Measurements from ENCODE around the gene MRRF.

MRRF gene, protein sequence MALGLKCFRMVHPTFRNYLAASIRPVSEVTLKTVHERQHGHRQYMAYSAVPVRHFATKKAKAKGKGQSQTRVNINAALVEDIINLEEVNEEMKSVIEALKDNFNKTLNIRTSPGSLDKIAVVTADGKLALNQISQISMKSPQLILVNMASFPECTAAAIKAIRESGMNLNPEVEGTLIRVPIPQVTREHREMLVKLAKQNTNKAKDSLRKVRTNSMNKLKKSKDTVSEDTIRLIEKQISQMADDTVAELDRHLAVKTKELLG

GRCh38 chr9:122264360-122265148 lies at the start of gene MRRF, which contains the start of gene RBM18:
MRRF (plus strand) TSS chr9:122264882; CDS start chr9:122270892, 6,010 bp downstream.
RBM18 (minus strand) TSS chr9:122264840; CDS start chr9:122261492, 3,348 bp downstream.
- DNase-seq = peak; percentile 89

DNA sequence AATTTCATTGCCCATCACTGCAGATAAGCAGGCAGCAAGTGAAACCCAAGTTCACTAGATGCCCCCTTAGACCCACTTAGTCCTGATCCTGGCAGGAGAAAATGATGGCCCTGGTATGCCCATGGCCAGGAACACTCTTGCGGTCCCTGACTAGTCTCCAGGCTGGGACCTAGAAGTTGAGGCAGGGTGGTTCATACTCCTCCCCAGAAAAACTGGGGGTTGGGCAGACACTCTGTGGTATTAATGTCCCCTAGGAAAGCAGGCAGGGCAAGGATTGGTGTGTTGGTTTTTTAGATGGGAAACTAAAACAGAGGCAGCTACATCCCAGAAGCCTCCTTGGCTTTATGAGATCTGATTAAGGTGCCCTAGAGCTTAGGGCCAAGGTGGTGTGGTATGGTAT lies 49.0 kb upstream of the MRRF start:
- DNase-seq = peak; percentile 21

DNA sequence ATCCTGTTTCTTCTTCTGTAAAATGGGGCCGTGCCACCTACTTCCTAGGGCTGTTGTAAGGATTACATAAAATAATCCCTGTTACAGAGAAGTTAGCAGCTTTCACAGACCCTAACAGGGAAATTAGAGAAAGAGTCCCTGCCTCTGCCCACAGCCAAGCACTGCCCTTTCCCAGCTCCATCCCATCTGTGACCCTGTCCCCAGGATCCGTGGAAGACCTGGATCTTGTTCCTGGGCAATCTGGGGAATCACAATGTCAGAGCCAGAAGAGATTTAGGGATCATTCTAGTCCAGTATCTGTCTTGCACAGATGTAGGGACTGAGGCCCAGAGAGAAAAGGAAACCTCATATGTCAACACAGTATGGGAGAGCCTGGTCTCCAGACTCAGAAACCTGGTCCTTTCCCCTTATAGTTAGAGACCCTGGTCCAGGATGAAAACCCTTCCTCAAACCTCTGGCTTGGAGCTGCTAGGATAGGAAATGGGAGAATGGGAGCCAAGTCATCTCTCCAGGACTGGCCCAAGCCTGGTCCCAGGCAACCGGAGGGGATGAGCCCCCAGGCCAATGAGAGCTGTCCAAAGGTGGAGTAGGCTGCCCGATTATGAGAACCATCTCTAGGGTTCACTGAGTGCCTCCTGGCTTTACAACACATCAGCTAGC lies 48.4 kb upstream of the MRRF start:
- no peak for DNase-seq

GRCh38 chr9:122216798-122217418 lies 47.8 kb upstream of the MRRF start:
- DNase-seq = no peak

GRCh38 chr9:122217640-122218039 lies 47.0 kb upstream of the MRRF start:
- peak; percentile 19 for DNase-seq

DNA sequence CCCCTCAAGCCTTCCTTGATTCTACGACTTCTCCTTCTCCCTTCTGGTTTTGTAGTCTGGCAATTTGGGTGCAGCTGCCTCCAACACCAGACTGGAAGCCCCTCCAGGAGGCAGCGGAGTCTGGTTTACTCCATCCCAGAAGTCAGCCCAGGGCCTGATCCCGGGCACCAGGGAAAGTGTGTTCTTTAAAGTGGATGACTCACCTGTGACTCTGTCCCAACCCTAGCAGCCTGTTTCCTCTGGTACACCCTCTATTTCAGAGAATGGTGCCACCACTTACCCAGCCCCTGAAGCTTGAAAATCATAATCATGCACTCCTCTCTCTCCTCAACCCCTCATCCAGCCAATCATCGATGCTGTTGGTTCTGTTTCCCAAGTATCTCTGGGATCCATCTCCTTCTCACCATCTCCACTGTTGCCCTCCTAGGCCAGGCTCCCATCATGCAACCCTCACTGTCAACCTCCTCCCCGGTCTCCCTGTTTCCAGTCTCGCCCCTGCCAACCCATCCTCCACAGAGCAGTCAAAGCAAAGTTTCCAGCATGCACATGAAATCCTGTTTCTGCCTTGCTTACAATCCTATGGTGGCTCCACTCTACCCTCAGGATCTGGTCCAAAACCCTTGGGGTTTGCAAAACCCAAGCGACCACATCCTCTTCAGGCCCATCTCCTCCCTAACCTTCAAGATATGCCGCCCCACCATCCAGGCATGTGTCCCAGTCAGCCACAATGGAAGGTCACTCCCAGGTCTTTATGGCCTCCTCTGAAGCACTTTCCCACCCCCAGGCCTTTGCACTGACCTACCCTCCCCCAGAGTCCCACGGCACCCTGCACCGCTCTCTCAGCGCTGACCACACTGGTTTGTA lies 46.4 kb upstream of the MRRF start:
- no peak for DNase-seq

DNA sequence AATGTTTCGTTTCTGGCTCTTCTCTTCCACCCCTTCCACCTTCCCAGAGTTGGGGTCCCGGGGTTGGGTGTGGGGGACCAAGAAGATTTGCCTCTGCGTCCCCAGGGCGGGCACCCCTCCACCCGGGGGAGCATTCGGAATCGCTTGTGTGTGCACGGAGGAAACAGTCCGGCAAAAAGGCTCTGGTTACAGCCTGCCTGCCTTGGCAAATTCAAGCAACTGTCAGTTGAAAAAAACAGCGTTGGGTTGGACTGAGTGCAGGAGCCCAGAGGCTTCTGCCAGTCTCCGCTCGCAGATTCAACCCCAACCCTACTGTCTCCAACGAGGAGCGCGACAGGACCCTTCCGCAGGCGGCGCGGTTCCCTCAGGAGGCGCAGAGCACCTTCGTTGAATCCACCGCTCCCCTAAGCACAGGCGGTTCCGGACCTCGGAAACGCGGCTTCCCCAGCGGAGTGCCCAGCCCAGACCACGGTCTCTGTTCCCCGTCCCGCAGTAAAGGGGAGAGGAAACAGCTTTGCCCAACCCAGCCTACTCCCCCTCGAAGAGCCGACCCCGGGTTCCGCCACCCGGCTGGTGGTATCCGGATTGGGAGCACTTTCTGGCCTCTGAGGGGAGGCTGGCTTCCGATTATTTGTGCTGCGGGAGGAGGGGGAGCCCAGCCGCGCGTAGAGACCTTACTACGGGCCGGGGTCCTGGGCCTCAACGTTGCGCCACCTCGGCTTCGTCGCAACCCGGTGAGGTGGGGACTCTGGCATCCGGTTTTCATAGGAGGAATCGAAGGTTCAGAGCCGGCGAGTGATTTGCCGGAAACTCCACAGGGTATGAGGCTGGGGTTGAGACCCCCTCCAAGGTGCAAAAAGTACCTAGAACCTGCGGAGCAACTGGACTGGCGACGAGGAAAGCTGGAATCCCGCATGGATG lies 45.5 kb upstream of the MRRF start:
- no peak for DNase-seq

- no peak for DNase-seq
Observed at GRCh38 chr9:122219856-122220672, 44.6 kb upstream of the MRRF start.

GRCh38 chr9:122220673-122221182 lies 44.0 kb upstream of the MRRF start:
- no peak for DNase-seq

GRCh38 chr9:122221183-122221811 lies 43.4 kb upstream of the MRRF start:
- peak; percentile 25 for DNase-seq

DNA sequence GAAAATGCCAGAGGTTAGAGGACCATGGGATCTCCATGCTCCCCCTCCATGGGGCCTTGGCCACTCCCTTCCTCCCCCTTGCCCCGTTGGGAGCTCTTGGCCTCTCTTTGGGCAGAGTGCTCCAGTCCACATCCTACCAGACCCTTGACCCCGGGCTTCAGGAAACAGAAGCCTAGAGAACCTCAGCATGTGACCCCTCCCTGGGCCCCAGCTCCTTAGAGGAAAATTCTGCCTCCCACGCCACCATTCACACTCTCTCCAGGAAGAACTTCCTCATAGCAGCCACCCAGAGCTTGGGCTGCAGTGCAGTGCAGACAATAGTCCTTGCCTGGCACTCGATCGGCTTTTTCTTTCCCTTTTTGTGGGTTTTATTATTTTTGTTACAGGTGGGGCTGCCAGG lies 41.9 kb upstream of the MRRF start:
- no peak for DNase-seq

DNA sequence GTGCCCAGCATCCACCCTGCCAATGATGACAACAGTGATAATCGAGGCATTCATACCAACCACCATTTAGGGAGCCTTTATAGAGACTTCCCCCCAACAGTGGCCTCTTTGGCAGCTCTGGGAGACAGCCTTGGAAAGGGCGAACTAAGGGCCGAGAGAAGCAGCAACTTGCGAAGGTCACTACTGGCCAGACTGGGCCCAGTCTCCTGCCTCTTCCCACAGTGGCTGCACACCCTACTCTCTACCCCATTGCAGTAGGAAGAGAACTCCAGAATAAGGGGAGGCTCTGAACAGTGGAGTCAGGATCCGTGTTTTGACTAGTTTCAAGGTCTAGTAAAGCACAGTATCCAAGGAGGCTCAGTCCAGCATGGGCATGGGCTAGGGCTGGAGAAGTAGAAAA lies 41.2 kb upstream of the MRRF start:
- DNase-seq = no peak

DNA sequence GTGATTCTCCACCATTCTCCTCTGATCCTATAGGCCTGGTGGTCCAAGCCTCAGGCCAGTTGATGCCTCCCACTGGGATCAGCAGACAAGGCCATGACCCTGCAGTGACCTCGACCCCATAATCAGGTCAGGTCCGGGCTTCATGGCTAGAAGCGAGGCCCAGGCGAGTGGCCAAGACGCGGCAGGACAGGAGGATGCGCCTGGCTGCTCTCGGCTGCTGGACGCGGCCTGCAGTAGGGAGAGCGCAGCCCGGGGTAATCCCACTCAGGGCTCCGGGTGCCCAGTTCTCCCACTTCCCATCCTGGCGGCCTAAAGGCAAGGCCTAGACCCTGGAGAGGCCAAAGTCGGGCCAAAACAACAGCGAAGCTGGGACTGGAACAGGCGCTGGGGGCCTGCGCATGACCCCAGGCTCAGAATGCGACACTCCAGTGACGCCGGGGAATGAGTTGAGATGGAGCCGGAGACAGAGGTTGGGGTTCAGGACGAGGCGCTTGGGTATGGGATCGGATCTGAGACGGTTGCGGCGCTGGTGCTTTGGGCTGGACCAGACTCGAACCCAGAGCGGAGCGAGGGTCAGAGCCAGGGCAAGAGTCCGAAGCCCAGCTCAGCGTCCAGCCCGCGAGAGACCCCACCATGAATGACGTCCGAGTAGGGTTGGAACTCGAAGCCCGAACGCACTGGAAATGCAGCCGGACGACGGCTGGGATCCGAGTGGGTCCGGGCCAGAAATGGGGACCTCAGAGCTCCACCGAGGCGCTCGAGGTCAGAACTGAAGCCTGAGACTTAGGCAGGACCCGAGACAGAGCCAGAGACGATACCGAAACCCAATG lies 39.2 kb upstream of the MRRF start:
- DNase-seq = no peak

DNA sequence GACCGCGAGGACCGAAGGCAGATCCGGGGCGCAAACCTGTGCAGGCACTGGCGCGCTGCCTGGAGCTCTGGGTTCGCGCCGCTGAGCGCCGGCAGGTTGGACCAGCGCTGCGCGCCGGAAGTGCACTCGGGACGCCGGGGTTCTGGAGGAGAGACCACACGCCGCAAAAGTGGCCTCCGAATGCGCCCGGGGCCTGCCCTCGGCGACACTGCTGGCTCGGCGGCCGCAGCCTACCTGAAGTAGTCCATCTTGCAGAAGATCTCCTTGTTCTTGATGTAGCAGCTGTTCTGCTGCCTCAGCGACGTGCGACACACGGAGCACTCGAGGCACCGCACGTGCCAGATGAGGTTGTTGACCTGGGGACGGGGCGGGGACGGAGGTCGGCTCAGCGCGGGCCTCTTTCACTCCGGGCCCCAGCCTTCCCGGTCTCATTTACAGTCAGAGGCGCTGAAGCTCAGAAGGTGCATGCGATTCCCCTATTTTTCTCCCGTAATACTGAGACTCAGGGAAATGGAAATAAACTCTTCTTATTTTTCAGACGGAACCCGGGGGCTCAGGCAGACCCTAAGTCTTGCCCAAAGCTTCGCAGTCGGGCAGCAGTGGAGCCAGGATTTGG lies 38.4 kb upstream of the MRRF start:
- DNase-seq = no peak

DNA sequence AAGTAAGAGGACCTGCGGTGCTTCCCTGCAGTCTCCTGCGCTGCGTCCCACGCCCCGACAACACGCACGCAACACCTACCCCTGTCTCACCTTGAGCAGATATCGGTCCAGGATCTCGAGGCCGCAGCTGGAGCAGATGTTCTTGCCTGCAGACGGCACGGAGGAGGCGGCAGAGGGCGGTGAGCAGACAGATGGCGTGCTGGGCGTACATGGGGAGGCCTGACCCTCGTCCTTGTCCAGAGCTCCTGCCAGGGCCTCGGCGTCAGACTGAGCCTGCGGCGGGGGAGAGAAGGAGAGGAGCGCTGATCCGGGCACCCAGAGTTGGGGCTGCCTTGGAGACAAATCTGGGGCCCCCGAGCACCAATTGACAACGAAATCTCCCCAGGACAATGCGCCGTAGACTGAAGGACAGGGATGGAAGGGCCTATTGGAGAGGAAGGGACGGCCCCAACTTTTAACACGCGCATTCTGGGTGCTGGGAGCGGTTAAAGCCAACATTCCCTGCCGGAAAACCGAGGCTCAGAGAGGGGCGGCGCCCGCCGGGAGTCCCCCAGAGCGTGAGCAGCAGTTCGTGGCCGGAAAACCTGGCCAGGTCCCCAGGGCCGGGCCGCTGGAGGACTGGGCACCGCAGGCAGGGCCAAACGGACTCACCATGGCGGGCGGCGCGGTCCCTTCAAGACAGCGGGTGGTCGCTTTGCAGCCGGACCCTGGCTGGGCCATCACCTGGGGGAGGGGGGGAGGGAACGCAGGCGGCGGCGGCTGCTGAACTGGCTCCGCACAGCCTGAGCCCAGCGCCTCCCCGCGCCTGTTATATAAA lies 37.7 kb upstream of the MRRF start:
- no peak for DNase-seq

DNA sequence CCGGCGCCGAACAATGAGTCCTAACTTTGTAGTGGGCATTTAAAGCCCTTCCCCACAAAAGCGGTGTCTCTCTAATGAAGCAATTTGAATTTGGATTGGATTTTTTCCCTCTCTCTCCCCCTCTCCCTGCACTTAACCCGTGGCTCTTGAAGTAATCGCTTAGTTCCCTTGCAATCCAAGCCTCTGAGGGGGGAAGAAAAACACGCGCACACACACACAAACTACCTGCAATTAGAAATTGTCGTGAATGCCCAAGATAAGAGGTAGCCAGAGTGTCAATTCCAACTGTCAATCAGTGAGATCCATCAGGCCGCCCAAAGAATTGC lies 37.1 kb upstream of the MRRF start:
- no peak for DNase-seq

- no peak for DNase-seq
Observed at GRCh38 chr9:122228191-122228567, 36.5 kb upstream of the MRRF start.

Measured in hematopoietic multipotent progenitor cell treated with erythropoietin and hydrocortisone succinate and interleukin-3 and kit ligand, for 8 days (in vitro differentiated cells).